OCI-LY7 (cell line): ENCODE measurements around the gene USP28. TPM values are rescaled to one million over a fixed set of nuclear protein-coding genes. Genes with fewer than 3 reads are reported as not detected.

ENCODE experiments used
- BruUV-seq: library from RNA; stranded (reverse); fragments of 400-500 nt; replicated peaks from 2 replicates; lab custom pipeline; 2021; lab: Mats Ljungman, UMichigan
- CTCF ChIA-PET: fragments of 300-600 bp; sonication (Branson Sonifier 250); formaldehyde crosslinking; loops from one replicate; lab custom pipeline; 2022; ENCODE audit warnings: antibody characterized with exemption; ENCODE audit not compliant: unreplicated experiment; lab: Charles Lee
- POLR2A ChIA-PET: fragments of 300-600 bp; sonication (Branson Sonifier 250); formaldehyde crosslinking; loops from one replicate; lab custom pipeline; 2022; ENCODE audit warnings: antibody characterized with exemption; lab: Charles Lee
- DNase-seq: peaks from one replicate; pipeline ENCODE4 v3.0.0-alpha.2; 2015; ENCODE audit warnings: low spot score
- H2AFZ ChIP-seq: fragments of 200-600 bp; sonication (generic), shearing (Covaris generic); 2 replicates; pipeline ENCODE4 v1.6.1; 2014; ENCODE audit warnings: mild to moderate bottlenecking, antibody characterized with exemption, low read length, moderate library complexity
- H3K27ac ChIP-seq: fragments of 200-600 bp; sonication (generic); 2 replicates; pipeline ENCODE4 v1.5.1; 2014; ENCODE audit warnings: mixed run types, low read depth, mild to moderate bottlenecking, moderate library complexity, low read length, inconsistent platforms; ENCODE audit not compliant: poor library complexity, severe bottlenecking
- H3K36me3 ChIP-seq: fragments of 200-600 bp; sonication (generic); 2 replicates; pipeline ENCODE4 v1.6.1; 2014; ENCODE audit warnings: mild to moderate bottlenecking, antibody characterized with exemption, low read length, moderate library complexity, mixed read lengths; ENCODE audit not compliant: insufficient read depth
- H3K4me1 ChIP-seq: fragments of 200-600 bp; sonication (generic); 2 replicates; pipeline ENCODE4 v1.5.1; 2014; ENCODE audit warnings: mild to moderate bottlenecking, low read length; ENCODE audit not compliant: insufficient read depth, poor library complexity, severe bottlenecking
- H3K4me2 ChIP-seq: fragments of 200-600 bp; sonication (generic); 2 replicates; pipeline ENCODE4 v1.6.1; 2014; ENCODE audit warnings: mild to moderate bottlenecking, low read length
- H3K4me3 ChIP-seq: fragments of 200-600 bp; sonication (generic); 2 replicates; pipeline ENCODE4 v1.5.1; 2014; ENCODE audit warnings: mild to moderate bottlenecking, low read depth, low read length; ENCODE audit not compliant: poor library complexity, severe bottlenecking
- H3K79me2 ChIP-seq: fragments of 200-600 bp; sonication (generic); 2 replicates; pipeline ENCODE4 v1.6.1; 2016; ENCODE audit warnings: low read depth, mild to moderate bottlenecking, low read length, moderate library complexity, mixed read lengths; ENCODE audit not compliant: insufficient read depth
- H3K9me2 ChIP-seq: fragments of 200-600 bp; sonication (generic); 2 replicates; pipeline ENCODE4 v1.6.1; 2016; ENCODE audit warnings: mild to moderate bottlenecking, low read length, mixed read lengths; ENCODE audit not compliant: insufficient read depth
- H3K9me3 ChIP-seq: fragments of 200-600 bp; sonication (generic); 2 replicates; pipeline ENCODE4 v1.6.1; 2014; ENCODE audit warnings: mild to moderate bottlenecking, mixed run types, low read length, mixed read lengths
- H4K20me1 ChIP-seq: fragments of 200-600 bp; sonication (generic); 2 replicates; pipeline ENCODE4 v1.6.1; 2014; ENCODE audit warnings: mild to moderate bottlenecking, antibody characterized with exemption, low read length, moderate library complexity, mixed read lengths; ENCODE audit not compliant: insufficient read depth
- CTCF ChIP-seq: fragments of 200-600 bp; sonication (generic); conservative IDR thresholded peaks from 2 replicates; pipeline ENCODE4 v1.5.1; 2014; ENCODE audit warnings: mild to moderate bottlenecking, antibody characterized with exemption, low read length, moderate library complexity, mixed read lengths
- EZH2phosphoT487 ChIP-seq: fragments of 200-600 bp; sonication (generic); IDR thresholded peaks from 2 replicates; pipeline ENCODE4 v1.6.1; 2018; ENCODE audit warnings: low read depth, borderline replicate concordance, mild to moderate bottlenecking, mixed run types, antibody characterized with exemption, low read length, moderate library complexity, mixed read lengths
- intact Hi-C: fragments of 100-400 bp; cut with micrococcal nuclease; formaldehyde crosslinking; loops from one replicate; pipeline ENCODE4 v1.10.0; 2022; ENCODE audit not compliant: unreplicated experiment
- total RNA-seq, 2 experiments: library from RNA; depleted of rRNA in 1 of 2; stranded (reverse); fragments of >200 nt in 1 of 2; shearing (Covaris generic) in 1 of 2; gene quantifications; 2 replicates each; pipeline ENCODE4 v1.2.3, GENCODE V29; 2014 to 2022

USP28 gene
- total RNA-seq, 2 experiments from 2014 or later = 26.8 to 37.1 TPM

GRCh38 chr11:113874096-113874495 is 1.3 kb downstream of the USP28 start:
- intact Hi-C loops = loop anchor here (2.0 to 10.0 kb wide), 2 partner anchors 101 to 531 kb away; partner anchors contain the start of genes C11orf71, RBM7 and ZW10
- Histone ChIP-seq H2AFZ (no peak overlapping the region), H3K9me2 (no peaks in the 10 kb centered on the region), H3K79me2 (peaks cover 28% of the 10 kb centered on the region), H3K9me3 (no peaks in the 10 kb centered on the region), H4K20me1 (0 out of 2 replicates have a peak, but pooled peaks cover 4% of the 10 kb centered on the region), H3K4me3 (peak overlapping the region; percentile 96), H3K4me2 (peak overlapping the region; percentile 71), H3K36me3 (peaks cover 20% of the 10 kb centered on the region; the same call in 1 of the 2 replicates), H3K27ac (no peak overlapping the region), H3K4me1 (peaks cover 45% of the 10 kb centered on the region)
- POLR2A ChIA-PET = interaction anchor here (0.6 to 0.7 kb wide), 7 partner anchors 15 to 609 kb away, joined by 3 to 7 read pairs (median 4); no protein-coding TSS in a partner anchor
- CTCF ChIA-PET = interaction anchor here (0.6 kb wide), 1 partner anchor 99 kb away, joined by 15 read pairs; no protein-coding TSS in a partner anchor
- TF ChIP-seq CTCF (no peak), EZH2phosphoT487 (no peak)
- no peak for DNase-seq
- BruUV-seq = no TSS peak

GRCh38 chr11:113873236-113873626 is 2.1 kb downstream of the USP28 start:
- no TSS peak for BruUV-seq

More at GRCh38 chr11:113873236-113873626, 2.1 kb downstream of the USP28 start:
- no peaks in the 10 kb centered on the region for H3K9me3 ChIP-seq
- no peak overlapping the region for H2AFZ ChIP-seq
- H4K20me1 ChIP-seq = 0 out of 2 replicates have a peak, but pooled peaks cover 4% of the 10 kb centered on the region
- TF ChIP-seq CTCF = no peak
- no peak for TF ChIP-seq EZH2phosphoT487
- peaks cover 24% of the 10 kb centered on the region; the same call in 1 of the 2 replicates for H3K36me3 ChIP-seq
- peaks cover 45% of the 10 kb centered on the region for H3K4me1 ChIP-seq
- intact Hi-C loops = loop anchor here (10.0 kb wide), 1 partner anchor 532 kb away; the partner anchor contains the start of genes C11orf71 and RBM7
- DNase-seq = no peak
- CTCF ChIA-PET = no interaction called here
- peak overlapping the region; percentile 19 for H3K4me3 ChIP-seq
- H3K9me2 ChIP-seq = no peaks in the 10 kb centered on the region
- H3K27ac ChIP-seq = no peak overlapping the region
- H3K79me2 ChIP-seq = peaks cover 28% of the 10 kb centered on the region
- POLR2A ChIA-PET = interaction anchor here (0.7 to 1.0 kb wide), 4 partner anchors 10 to 310 kb away, joined by 3 to 7 read pairs (median 4); no protein-coding TSS in a partner anchor
- H3K4me2 ChIP-seq = peak overlapping the region; percentile 63
